Right atrium auricular region (tissue), 2 donors: ENCODE measurements around the gene GZMB. TPM values are rescaled to one million over a fixed set of nuclear protein-coding genes. Genes with fewer than 3 reads are reported as not detected.

Experiments
- DNase-seq: peaks from one replicate; pipeline ENCODE4 v3.0.0-alpha.2; 2019; ENCODE audit warnings: low spot score
- H3K27ac ChIP-seq, 2 donors: fragments of 200-600 bp; sonication (generic); 1 replicate in 1 of 2; 2 replicates in 1 of 2; pipeline ENCODE4 v1.5.1; 2016 to 2019
- H3K27me3 ChIP-seq, 2 donors: fragments of 200-600 bp; sonication (generic); one replicate each; pipeline versions ENCODE4 v1.5.1 to v1.6.0; 2017 to 2019
- H3K36me3 ChIP-seq: fragments of 200-600 bp; sonication (generic); one replicate; pipeline ENCODE4 v1.5.1; 2016
- H3K4me1 ChIP-seq, 2 donors: fragments of 200-600 bp; sonication (generic); one replicate each; pipeline versions ENCODE4 v1.5.1 to v1.6.0; 2017 to 2019
- H3K4me3 ChIP-seq, 2 donors: fragments of 200-600 bp; sonication (generic); 1 replicate in 1 of 2; 2 replicates in 1 of 2; pipeline ENCODE4 v1.5.1; 2017 to 2019; ENCODE audit warnings: mild to moderate bottlenecking in 1 of 2, moderate library complexity in 1 of 2
- H3K9me3 ChIP-seq, 2 donors: fragments of 200-600 bp; sonication (generic); one replicate each; pipeline ENCODE4 v1.5.1; 2019
- CTCF ChIP-seq, 2 donors: fragments of 200-600 bp; sonication (generic); IDR thresholded peaks; one replicate each; pipeline ENCODE4 v1.5.1; 2019; ENCODE audit warnings: antibody characterized with exemption in 2 of 2
- total RNA-seq, 2 donors: library from RNA; depleted of rRNA; stranded (reverse); fragments of >200 nt; gene quantifications; one replicate each; pipeline ENCODE4 v1.1.0, GENCODE V29; 2016

Gene GZMB
- total RNA-seq, 2 donors from 2014 or later = 2.0 TPM; not detected in 1

- no peaks in the 10 kb centered on the region for H3K36me3 ChIP-seq
- no peak overlapping the region for H3K27ac ChIP-seq
- no peak for TF ChIP-seq CTCF (IDR thresholded peaks at IDR 0.05)
- DNase-seq = no peak
- no peak overlapping the region for H3K4me3 ChIP-seq
- H3K27me3 ChIP-seq = no peaks in the 10 kb centered on the region
- no peaks in the 10 kb centered on the region for H3K4me1 ChIP-seq
- no peaks in the 10 kb centered on the region for H3K9me3 ChIP-seq
Observed at GRCh38 chr14:24612196-24612595, 21.8 kb downstream of the GZMB start.

GRCh38 chr14:24609655-24610344 lies 24.2 kb downstream of the GZMB start, which contains the start of gene GZMH:
TSS of gene GZMH (minus strand) at chr14:24609685. CDS start at chr14:24609613, 72 bp downstream.
- Histone ChIP-seq H3K27ac (no peak within 1 kb of the TSS), H3K4me3 (no peak within 1 kb of the TSS), H3K36me3 (no peaks in the 10 kb centered on the region), H3K4me1 (no peaks in the 10 kb centered on the region), H3K27me3 (no peaks in the 10 kb centered on the region), H3K9me3 (no peaks in the 10 kb centered on the region)
- no peak for TF ChIP-seq CTCF (IDR thresholded peaks at IDR 0.05)
- DNase-seq = no peak

GRCh38 chr14:24607635-24608514 lies 26.1 kb downstream of the GZMB start:
- H3K4me1 ChIP-seq = no peaks in the 10 kb centered on the region
- no peak overlapping the region for H3K27ac ChIP-seq
- H3K27me3 ChIP-seq = no peaks in the 10 kb centered on the region
- DNase-seq = no peak
- no peak for TF ChIP-seq CTCF (IDR thresholded peaks at IDR 0.05)
- no peak overlapping the region for H3K4me3 ChIP-seq
- H3K36me3 ChIP-seq = no peaks in the 10 kb centered on the region
- no peaks in the 10 kb centered on the region for H3K9me3 ChIP-seq

- Histone ChIP-seq H3K27ac (no peak overlapping the region), H3K4me1 (no peaks in the 10 kb centered on the region), H3K36me3 (no peaks in the 10 kb centered on the region), H3K9me3 (no peaks in the 10 kb centered on the region), H3K4me3 (no peak overlapping the region), H3K27me3 (no peaks in the 10 kb centered on the region)
- no peak for TF ChIP-seq CTCF (IDR thresholded peaks at IDR 0.05)
- no peak for DNase-seq
Observed at GRCh38 chr14:24607081-24607480, 26.9 kb downstream of the GZMB start.

GRCh38 chr14:24606297-24606696 lies 27.7 kb downstream of the GZMB start:
- Histone ChIP-seq H3K36me3 (no peaks in the 10 kb centered on the region), H3K27ac (no peak overlapping the region), H3K4me1 (no peaks in the 10 kb centered on the region), H3K9me3 (no peaks in the 10 kb centered on the region), H3K4me3 (no peak overlapping the region), H3K27me3 (no peaks in the 10 kb centered on the region)
- TF ChIP-seq CTCF (IDR thresholded peaks at IDR 0.05) = no peak
- no peak for DNase-seq
